BLaER1 (cell line): ENCODE measurements around the gene EPS8.

Experiments used
- H3K27ac ChIP-seq: shearing (Covaris generic); formaldehyde crosslinking; 2 replicates; pipeline ENCODE4 v1.8.1; 2022
- H3K27me3 ChIP-seq: shearing (Covaris generic); formaldehyde crosslinking; 2 replicates; pipeline ENCODE4 v1.8.1; 2022
- H3K36me3 ChIP-seq: shearing (Covaris generic); formaldehyde crosslinking; 2 replicates; pipeline ENCODE4 v1.8.1; 2022
- H3K4me1 ChIP-seq: shearing (Covaris generic); formaldehyde crosslinking; 2 replicates; pipeline ENCODE4 v1.8.1; 2022
- H3K4me2 ChIP-seq: shearing (Covaris generic); formaldehyde crosslinking; 2 replicates; pipeline ENCODE4 v1.8.1; 2022
- H3K4me3 ChIP-seq: shearing (Covaris generic); formaldehyde crosslinking; 2 replicates; pipeline ENCODE4 v1.8.1; 2022
- H3K9ac ChIP-seq: shearing (Covaris generic); formaldehyde crosslinking; 2 replicates; pipeline ENCODE4 v1.8.1; 2022
- H3K9me3 ChIP-seq: shearing (Covaris generic); formaldehyde crosslinking; 2 replicates; pipeline ENCODE4 v1.8.1; 2022
- H4K20me1 ChIP-seq: shearing (Covaris generic); formaldehyde crosslinking; 2 replicates; pipeline ENCODE4 v1.8.1; 2022
- Cebpa-rat ChIP-seq: shearing (Covaris generic); IDR thresholded peaks from 2 replicates; pipeline ENCODE4 v1.8.1; 2022

The EPS8 gene

GRCh38 chr12:15709551-15709950 is 79.6 kb downstream of the EPS8 start:
- H3K9ac ChIP-seq, result no peak overlapping the region
- H3K27me3 ChIP-seq, result no peaks in the 10 kb centered on the region
- H3K4me1 ChIP-seq, result no peaks in the 10 kb centered on the region
- H4K20me1 ChIP-seq, result no peaks in the 10 kb centered on the region
- H3K27ac ChIP-seq, result no peak overlapping the region
- H3K4me3 ChIP-seq, result no peak overlapping the region
- H3K4me2 ChIP-seq, result no peak overlapping the region
- H3K9me3 ChIP-seq, result no peaks in the 10 kb centered on the region
- no peak for TF ChIP-seq Cebpa-rat
- H3K36me3 ChIP-seq, result no peaks in the 10 kb centered on the region

- no peak for TF ChIP-seq Cebpa-rat
- no peaks in the 10 kb centered on the region for H3K36me3 ChIP-seq
- H3K4me1 ChIP-seq, result no peaks in the 10 kb centered on the region
- no peaks in the 10 kb centered on the region for H3K9me3 ChIP-seq
- no peaks in the 10 kb centered on the region for H4K20me1 ChIP-seq
- no peak overlapping the region for H3K4me3 ChIP-seq
- H3K27me3 ChIP-seq, result no peaks in the 10 kb centered on the region
- no peak overlapping the region for H3K9ac ChIP-seq
- no peak overlapping the region for H3K4me2 ChIP-seq
- H3K27ac ChIP-seq, result no peak overlapping the region
These were observed 80.7 kb downstream of the EPS8 start for GRCh38 chr12:15708396-15709076.

GRCh38 chr12:15707516-15708199 is 81.5 kb downstream of the EPS8 start:
- Histone ChIP-seq H3K4me2 (no peak overlapping the region), H3K9ac (no peak overlapping the region), H3K27me3 (no peaks in the 10 kb centered on the region), H3K27ac (no peak overlapping the region), H3K4me1 (no peaks in the 10 kb centered on the region), H3K9me3 (no peaks in the 10 kb centered on the region), H3K4me3 (no peak overlapping the region), H3K36me3 (no peaks in the 10 kb centered on the region), H4K20me1 (no peaks in the 10 kb centered on the region)
- no peak for TF ChIP-seq Cebpa-rat

- Histone ChIP-seq H3K9ac (no peak overlapping the region), H3K27ac (no peak overlapping the region), H3K4me3 (no peak overlapping the region), H4K20me1 (no peaks in the 10 kb centered on the region), H3K36me3 (no peaks in the 10 kb centered on the region), H3K27me3 (no peaks in the 10 kb centered on the region), H3K4me1 (no peaks in the 10 kb centered on the region), H3K4me2 (no peak overlapping the region), H3K9me3 (no peaks in the 10 kb centered on the region)
- TF ChIP-seq Cebpa-rat, result no peak
These were observed 83.0 kb downstream of the EPS8 start for GRCh38 chr12:15706010-15706676.

- H4K20me1 ChIP-seq, result no peaks in the 10 kb centered on the region
- peaks cover 3% of the 10 kb centered on the region for H3K4me1 ChIP-seq
- H3K27me3 ChIP-seq, result no peaks in the 10 kb centered on the region
- no peaks in the 10 kb centered on the region for H3K9me3 ChIP-seq
- no peak overlapping the region for H3K27ac ChIP-seq
- TF ChIP-seq Cebpa-rat, result no peak
- no peaks in the 10 kb centered on the region for H3K36me3 ChIP-seq
- no peak overlapping the region for H3K4me2 ChIP-seq
- no peak overlapping the region for H3K9ac ChIP-seq
- H3K4me3 ChIP-seq, result no peak overlapping the region
These were observed 83.6 kb downstream of the EPS8 start for GRCh38 chr12:15705606-15706005.

GRCh38 chr12:15702276-15702675 is 86.9 kb downstream of the EPS8 start:
- TF ChIP-seq Cebpa-rat, result no peak
- Histone ChIP-seq H3K9ac (no peak overlapping the region), H4K20me1 (no peaks in the 10 kb centered on the region), H3K9me3 (no peaks in the 10 kb centered on the region), H3K4me1 (peaks cover 12% of the 10 kb centered on the region), H3K27me3 (no peaks in the 10 kb centered on the region), H3K4me2 (no peak overlapping the region), H3K27ac (no peak overlapping the region), H3K36me3 (no peaks in the 10 kb centered on the region), H3K4me3 (no peak overlapping the region)

GRCh38 chr12:15701631-15702156 is 87.5 kb downstream of the EPS8 start:
- H3K27me3 ChIP-seq, result no peaks in the 10 kb centered on the region
- no peak overlapping the region for H3K9ac ChIP-seq
- no peak overlapping the region for H3K4me3 ChIP-seq
- no peak for TF ChIP-seq Cebpa-rat
- H3K4me2 ChIP-seq, result no peak overlapping the region
- H4K20me1 ChIP-seq, result no peaks in the 10 kb centered on the region
- no peaks in the 10 kb centered on the region for H3K36me3 ChIP-seq
- H3K4me1 ChIP-seq, result peaks cover 12% of the 10 kb centered on the region
- H3K9me3 ChIP-seq, result no peaks in the 10 kb centered on the region
- H3K27ac ChIP-seq, result no peak overlapping the region

GRCh38 chr12:15701206-15701605 is 88.0 kb downstream of the EPS8 start:
- Histone ChIP-seq H3K27ac (no peak overlapping the region), H3K4me1 (peaks cover 12% of the 10 kb centered on the region)

GRCh38 chr12:15700595-15700994 is 88.6 kb downstream of the EPS8 start:
- no peaks in the 10 kb centered on the region for H3K27me3 ChIP-seq
- peaks cover 12% of the 10 kb centered on the region for H3K4me1 ChIP-seq
- H3K36me3 ChIP-seq, result no peaks in the 10 kb centered on the region
- H4K20me1 ChIP-seq, result no peaks in the 10 kb centered on the region
- no peak for TF ChIP-seq Cebpa-rat
- no peak overlapping the region for H3K9ac ChIP-seq
- no peak overlapping the region for H3K4me3 ChIP-seq
- H3K9me3 ChIP-seq, result no peaks in the 10 kb centered on the region
- H3K27ac ChIP-seq, result no peak overlapping the region
- H3K4me2 ChIP-seq, result peak overlapping the region; percentile 10; the same call in 1 of the 2 replicates

More at GRCh38 chr12:15701206-15701605, 88.0 kb downstream of the EPS8 start:
- no peak for TF ChIP-seq Cebpa-rat
- Histone ChIP-seq H3K4me2 (no peak overlapping the region), H3K9ac (no peak overlapping the region), H4K20me1 (no peaks in the 10 kb centered on the region), H3K27me3 (no peaks in the 10 kb centered on the region), H3K36me3 (no peaks in the 10 kb centered on the region), H3K9me3 (no peaks in the 10 kb centered on the region), H3K4me3 (no peak overlapping the region)

GRCh38 chr12:15699886-15700285 is 89.3 kb downstream of the EPS8 start:
- Histone ChIP-seq H3K4me3 (no peak overlapping the region), H3K9me3 (no peaks in the 10 kb centered on the region), H3K4me2 (no peak overlapping the region; the same call in 1 of the 2 replicates), H3K9ac (no peak overlapping the region), H3K27me3 (no peaks in the 10 kb centered on the region), H3K27ac (no peak overlapping the region), H3K4me1 (peaks cover 12% of the 10 kb centered on the region), H4K20me1 (no peaks in the 10 kb centered on the region), H3K36me3 (no peaks in the 10 kb centered on the region)
- no peak for TF ChIP-seq Cebpa-rat
